ENCODE measurements around the gene NARS2.
A peak's percentile ranks its signal among the peaks of the same experiment; 100 is the strongest.

The NARS2 gene

DNA sequence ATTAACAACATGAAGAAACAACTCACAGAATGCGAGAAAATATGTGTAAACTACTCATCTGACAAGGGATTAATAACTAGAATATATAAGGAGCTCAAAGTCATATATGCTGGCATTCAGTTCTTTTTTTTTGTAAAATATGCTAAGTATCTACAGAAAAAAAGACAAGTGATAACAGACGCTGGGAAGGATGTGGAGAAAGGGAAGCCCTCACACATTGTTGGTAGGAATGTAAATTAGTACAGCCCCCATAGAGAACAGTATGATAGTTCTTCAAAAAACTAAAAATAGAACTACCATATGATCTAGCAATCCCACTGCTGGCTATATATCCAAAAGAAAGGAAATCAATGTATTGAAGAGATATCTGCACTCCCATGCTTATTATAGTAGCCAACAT, 170.9 kb downstream of the NARS2 start:
- no peak overlapping the region for H3K4me3 ChIP-seq (replicated peaks in 1 of 2; ENCODE audit: low read depth in 2 of 2, low read length in 2 of 2)
- TF ChIP-seq, protein P1, sequence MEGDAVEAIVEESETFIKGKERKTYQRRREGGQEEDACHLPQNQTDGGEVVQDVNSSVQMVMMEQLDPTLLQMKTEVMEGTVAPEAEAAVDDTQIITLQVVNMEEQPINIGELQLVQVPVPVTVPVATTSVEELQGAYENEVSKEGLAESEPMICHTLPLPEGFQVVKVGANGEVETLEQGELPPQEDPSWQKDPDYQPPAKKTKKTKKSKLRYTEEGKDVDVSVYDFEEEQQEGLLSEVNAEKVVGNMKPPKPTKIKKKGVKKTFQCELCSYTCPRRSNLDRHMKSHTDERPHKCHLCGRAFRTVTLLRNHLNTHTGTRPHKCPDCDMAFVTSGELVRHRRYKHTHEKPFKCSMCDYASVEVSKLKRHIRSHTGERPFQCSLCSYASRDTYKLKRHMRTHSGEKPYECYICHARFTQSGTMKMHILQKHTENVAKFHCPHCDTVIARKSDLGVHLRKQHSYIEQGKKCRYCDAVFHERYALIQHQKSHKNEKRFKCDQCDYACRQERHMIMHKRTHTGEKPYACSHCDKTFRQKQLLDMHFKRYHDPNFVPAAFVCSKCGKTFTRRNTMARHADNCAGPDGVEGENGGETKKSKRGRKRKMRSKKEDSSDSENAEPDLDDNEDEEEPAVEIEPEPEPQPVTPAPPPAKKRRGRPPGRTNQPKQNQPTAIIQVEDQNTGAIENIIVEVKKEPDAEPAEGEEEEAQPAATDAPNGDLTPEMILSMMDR (IDR thresholded peaks at IDR 0.05; ENCODE audit: low read depth, low read length) = no peak
- DNase-seq (ENCODE audit: low read depth in 2 of 2) = peak in 1 of 2 donors; percentile 42

DNA sequence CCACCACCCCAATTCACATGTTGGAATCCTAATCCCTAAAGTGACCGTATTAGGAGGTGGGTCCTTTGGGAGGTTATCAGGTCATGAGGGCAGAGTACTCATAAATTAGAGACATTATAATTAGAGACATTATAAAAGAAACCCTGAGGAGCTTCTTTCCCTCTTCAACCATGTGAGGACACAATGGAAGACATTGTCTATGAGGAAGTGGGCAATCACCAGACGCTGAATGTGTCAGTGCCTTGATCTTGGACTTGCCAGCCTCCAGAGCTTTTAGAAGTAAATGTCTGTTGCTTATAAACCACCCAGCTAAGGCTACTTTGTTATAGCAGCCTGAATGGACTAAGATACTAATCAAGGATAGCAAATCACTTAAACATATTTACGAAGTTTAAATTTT, 171.8 kb downstream of the NARS2 start:
- TF ChIP-seq, protein P1 (IDR thresholded peaks at IDR 0.05; ENCODE audit: low read depth, low read length) = no peak
- no peak for DNase-seq (ENCODE audit: low read depth in 2 of 2)
- no peak overlapping the region for H3K4me3 ChIP-seq (replicated peaks in 1 of 2; ENCODE audit: low read depth in 2 of 2, low read length in 2 of 2)

DNA sequence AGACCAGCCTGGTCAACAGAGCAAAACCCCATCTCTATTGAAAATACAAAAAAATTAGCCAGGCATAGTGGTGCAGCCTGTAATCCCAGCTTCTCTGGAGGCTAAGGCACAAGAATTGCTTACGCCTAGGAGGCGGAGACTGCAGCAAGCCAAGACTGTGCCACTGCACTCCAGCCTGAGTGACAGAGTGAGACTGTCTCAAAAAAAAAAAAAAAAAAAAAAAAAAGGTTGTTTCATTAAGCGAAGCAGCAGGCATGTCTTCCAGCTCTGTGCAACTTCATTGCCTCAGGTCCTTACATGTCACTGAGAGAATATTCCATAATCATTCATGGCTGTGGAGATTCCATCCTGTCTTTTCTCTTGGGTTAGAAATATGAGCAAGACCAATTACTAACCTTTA, 174.0 kb downstream of the NARS2 start:
- no peak overlapping the region for H3K4me3 ChIP-seq (replicated peaks in 1 of 2; ENCODE audit: low read depth in 2 of 2, low read length in 2 of 2)
- TF ChIP-seq, protein P1 (IDR thresholded peaks at IDR 0.05; ENCODE audit: low read depth, low read length) = no peak
- DNase-seq (ENCODE audit: low read depth in 2 of 2) = no peak

DNA sequence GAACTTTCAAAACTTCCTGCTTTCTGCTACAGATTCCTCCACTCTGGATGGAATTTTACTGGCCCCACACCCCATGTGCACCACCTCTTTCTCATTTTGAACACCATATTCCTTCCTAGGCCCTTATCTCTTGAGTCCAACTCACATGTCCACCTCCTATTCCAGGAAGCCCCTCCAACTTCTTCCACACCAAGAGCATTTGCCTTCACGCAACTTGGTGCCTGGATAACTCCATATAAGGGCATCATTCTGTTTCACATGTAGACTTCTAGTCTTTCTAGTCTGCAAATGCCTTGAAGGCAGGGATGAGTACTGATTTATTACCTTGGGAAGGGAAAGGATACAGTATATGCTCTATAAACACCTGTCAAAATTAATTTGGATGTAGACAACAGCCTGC, 174.5 kb downstream of the NARS2 start:
- H3K4me3 ChIP-seq (replicated peaks in 1 of 2; ENCODE audit: low read depth in 2 of 2, low read length in 2 of 2) = no peak overlapping the region
- DNase-seq (ENCODE audit: low read depth in 2 of 2) = no peak
- TF ChIP-seq, protein P1 (IDR thresholded peaks at IDR 0.05; ENCODE audit: low read depth, low read length) = no peak

DNA sequence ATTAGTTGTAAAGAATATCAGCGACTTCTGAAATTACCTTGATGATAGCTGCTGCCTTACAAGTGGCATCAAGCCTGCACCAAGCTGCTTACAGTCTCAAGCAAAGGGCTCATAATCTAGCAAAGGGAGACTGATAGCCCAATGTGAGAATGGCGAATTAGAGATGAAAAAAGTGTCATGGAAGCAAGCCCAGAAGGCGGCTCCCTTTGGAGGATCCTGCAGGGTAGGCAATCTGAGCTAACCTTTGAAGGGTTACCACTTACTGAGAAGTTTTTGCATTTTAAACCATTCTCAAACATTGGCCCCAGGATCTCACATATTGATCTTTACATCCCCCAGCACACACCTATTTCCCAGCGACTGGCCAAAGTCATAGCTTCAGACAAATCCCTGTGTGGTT, 175.5 kb downstream of the NARS2 start:
- TF ChIP-seq, protein P1 (IDR thresholded peaks at IDR 0.05; ENCODE audit: low read depth, low read length) = no peak
- H3K4me3 ChIP-seq (replicated peaks in 1 of 2; ENCODE audit: low read depth in 2 of 2, low read length in 2 of 2) = no peak overlapping the region
- no peak for DNase-seq (ENCODE audit: low read depth in 2 of 2)

DNA sequence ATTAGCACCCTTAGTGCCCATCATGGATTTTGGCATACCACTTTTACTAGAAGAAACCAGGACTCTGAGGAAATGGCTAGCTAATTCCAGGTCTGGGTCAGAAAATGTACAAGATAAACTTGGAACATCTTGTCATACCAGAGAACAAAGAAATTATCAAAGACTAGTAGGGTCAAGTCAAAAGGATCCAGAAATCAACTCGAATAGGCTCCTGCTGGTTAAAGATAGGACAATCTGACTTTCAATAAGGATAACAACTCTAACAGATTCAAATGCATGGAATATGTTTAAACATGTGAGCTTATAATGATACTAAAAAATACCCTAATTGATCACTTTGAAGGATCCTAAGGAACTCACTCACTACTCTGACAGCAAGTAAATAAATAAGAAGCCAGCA, 175.9 kb downstream of the NARS2 start:
- TF ChIP-seq, protein P1 (IDR thresholded peaks at IDR 0.05; ENCODE audit: low read depth, low read length) = no peak
- no peak for DNase-seq (ENCODE audit: low read depth in 2 of 2)
- H3K4me3 ChIP-seq (replicated peaks in 1 of 2; ENCODE audit: low read depth in 2 of 2, low read length in 2 of 2) = no peak overlapping the region

DNA sequence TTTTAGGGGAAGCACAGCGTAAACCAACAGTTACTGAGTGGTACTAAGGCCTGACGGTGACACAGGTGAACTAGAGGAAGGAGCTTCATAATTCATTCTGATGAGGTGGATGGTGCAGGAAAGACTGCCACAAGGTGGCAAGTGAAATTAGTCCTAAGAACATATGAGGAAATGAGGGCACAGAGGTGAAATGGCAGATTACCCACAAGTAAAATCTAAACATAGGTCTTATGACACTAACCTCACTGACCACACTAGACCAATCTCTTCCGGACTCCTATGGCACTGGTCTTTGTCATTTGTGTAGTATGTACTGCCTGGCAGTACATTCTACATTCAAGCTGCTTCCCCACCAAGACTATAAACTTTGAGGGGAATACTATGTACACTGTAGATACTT, 177.3 kb downstream of the NARS2 start:
- no peak for DNase-seq (ENCODE audit: low read depth in 2 of 2)
- no peak overlapping the region for H3K4me3 ChIP-seq (replicated peaks in 1 of 2; ENCODE audit: low read depth in 2 of 2, low read length in 2 of 2)
- TF ChIP-seq, protein P1 (IDR thresholded peaks at IDR 0.05; ENCODE audit: low read depth, low read length) = no peak

Data from cardiac fibroblast (primary cell).